NCI-H128 (cell line): ENCODE results near the gene TMEM19.

ENCODE experiments used
- DNase-seq: peaks from one replicate; lab custom pipeline; 2025; ENCODE audit not compliant: unreplicated experiment; lab: John Stamatoyannopoulos, UW

Gene TMEM19

GRCh38 chr12:71710276-71711125 is 24.6 kb downstream of the TMEM19 start:
- DNase-seq = no peak

- DNase-seq = no peak
Measured at GRCh38 chr12:71718611-71719010, 32.7 kb downstream of the TMEM19 start.

- DNase-seq = no peak
Measured at GRCh38 chr12:71719647-71720370, 33.9 kb downstream of the TMEM19 start.

GRCh38 chr12:71721783-71722505 is 36.1 kb downstream of the TMEM19 start:
- DNase-seq = no peak

- DNase-seq = no peak
Measured at GRCh38 chr12:71725011-71725410, 39.1 kb downstream of the TMEM19 start.

GRCh38 chr12:71726548-71726947 is 40.7 kb downstream of the TMEM19 start:
- no peak for DNase-seq

- DNase-seq = no peak
Measured at GRCh38 chr12:71727958-71728357, 42.1 kb downstream of the TMEM19 start.

GRCh38 chr12:71730936-71731335 is 45.1 kb downstream of the TMEM19 start:
- no peak for DNase-seq

GRCh38 chr12:71731439-71732356 is 45.8 kb downstream of the TMEM19 start:
- no peak for DNase-seq

GRCh38 chr12:71732357-71732712 is 46.5 kb downstream of the TMEM19 start:
- no peak for DNase-seq

- no peak for DNase-seq
Measured at GRCh38 chr12:71737197-71737596, 51.3 kb downstream of the TMEM19 start.

GRCh38 chr12:71742998-71743397 is 57.1 kb downstream of the TMEM19 start:
- DNase-seq = no peak

GRCh38 chr12:71744522-71745300 is 58.8 kb downstream of the TMEM19 start:
- DNase-seq = no peak

- peak; percentile 5 for DNase-seq
Measured at GRCh38 chr12:71746974-71747611, 61.2 kb downstream of the TMEM19 start.

GRCh38 chr12:71748081-71748850 is 62.4 kb downstream of the TMEM19 start:
- DNase-seq = no peak

GRCh38 chr12:71749666-71750065 is 63.8 kb downstream of the TMEM19 start:
- DNase-seq = no peak

GRCh38 chr12:71752891-71753290 is 67.0 kb downstream of the TMEM19 start:
- DNase-seq = no peak
